ENCODE measurements around the gene ANHX. TPM values are rescaled to one million over a fixed set of nuclear protein-coding genes. Genes with fewer than 3 reads are reported as not detected.

ANHX gene
- total RNA-seq, 2 experiments from 2014 or later, result not detected

DNA sequence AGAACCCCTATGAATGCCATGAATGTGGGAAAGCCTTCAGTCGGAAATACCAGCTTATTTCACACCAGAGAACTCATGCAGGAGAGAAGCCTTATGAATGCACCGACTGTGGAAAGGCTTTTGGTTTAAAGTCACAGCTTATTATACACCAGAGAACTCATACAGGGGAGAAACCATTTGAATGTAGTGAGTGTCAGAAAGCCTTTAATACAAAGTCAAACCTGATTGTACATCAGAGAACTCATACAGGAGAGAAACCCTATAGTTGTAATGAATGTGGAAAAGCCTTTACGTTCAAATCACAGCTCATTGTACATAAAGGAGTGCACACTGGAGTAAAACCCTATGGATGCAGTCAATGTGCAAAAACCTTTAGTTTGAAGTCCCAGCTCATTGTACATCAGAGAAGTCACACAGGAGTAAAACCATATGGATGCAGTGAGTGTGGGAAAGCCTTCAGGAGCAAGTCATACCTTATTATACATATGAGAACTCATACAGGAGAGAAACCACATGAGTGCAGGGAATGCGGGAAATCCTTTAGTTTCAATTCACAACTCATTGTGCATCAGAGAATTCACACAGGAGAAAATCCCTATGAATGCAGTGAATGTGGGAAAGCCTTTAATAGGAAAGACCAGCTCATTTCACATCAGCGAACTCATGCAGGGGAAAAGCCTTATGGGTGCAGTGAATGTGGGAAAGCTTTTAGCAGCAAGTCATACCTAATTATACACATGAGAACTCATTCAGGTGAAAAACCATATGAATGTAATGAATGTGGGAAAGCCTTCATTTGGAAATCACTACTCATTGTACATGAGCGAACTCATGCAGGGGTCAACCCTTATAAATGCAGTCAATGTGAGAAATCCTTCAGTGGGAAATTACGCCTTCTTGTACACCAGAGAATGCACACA, 32.1 kb downstream of the ANHX start:
- CTCF ChIA-PET, result no interaction called here
- POLR2A ChIA-PET, result no interaction called here

DNA sequence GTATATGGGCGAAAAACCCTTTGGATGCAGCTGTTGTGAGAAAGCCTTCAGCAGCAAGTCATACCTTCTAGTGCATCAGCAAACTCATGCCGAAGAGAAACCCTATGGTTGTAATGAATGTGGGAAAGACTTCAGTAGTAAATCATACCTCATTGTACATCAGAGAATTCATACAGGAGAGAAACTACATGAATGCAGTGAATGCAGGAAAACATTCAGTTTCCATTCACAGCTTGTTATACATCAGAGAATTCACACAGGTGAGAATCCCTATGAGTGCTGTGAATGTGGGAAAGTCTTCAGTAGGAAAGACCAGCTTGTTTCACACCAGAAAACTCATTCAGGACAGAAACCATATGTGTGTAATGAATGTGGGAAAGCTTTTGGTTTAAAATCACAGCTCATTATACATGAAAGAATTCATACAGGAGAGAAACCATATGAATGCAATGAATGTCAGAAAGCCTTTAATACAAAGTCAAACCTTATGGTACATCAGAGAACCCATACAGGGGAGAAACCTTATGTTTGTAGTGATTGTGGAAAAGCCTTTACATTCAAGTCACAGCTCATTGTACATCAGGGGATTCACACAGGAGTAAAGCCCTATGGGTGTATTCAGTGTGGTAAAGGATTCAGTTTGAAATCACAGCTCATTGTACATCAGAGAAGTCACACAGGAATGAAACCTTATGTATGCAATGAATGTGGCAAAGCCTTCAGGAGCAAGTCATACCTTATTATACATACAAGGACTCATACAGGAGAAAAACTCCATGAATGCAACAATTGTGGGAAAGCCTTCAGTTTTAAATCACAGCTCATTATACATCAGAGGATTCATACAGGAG, 33.0 kb downstream of the ANHX start:
- ChIA-PET CTCF (no interaction called here), POLR2A (no interaction called here)

- ChIA-PET CTCF (no interaction called here), POLR2A (no interaction called here)
These were observed 33.8 kb downstream of the ANHX start for GRCh38 chr12:133201888-133202287.

- POLR2A ChIA-PET, result no interaction called here
- CTCF ChIA-PET, result interaction anchor here (1.4 kb wide), 1 partner anchor 12 kb away, joined by 4 read pairs; the partner anchor contains the start of gene ZNF268
These were observed 42.8 kb downstream of the ANHX start for GRCh38 chr12:133192847-133193246.

GRCh38 chr12:133190176-133190575, 45.5 kb downstream of the ANHX start:
- CTCF ChIA-PET, result no interaction called here
- POLR2A ChIA-PET, result no interaction called here

GRCh38 chr12:133181238-133181959, 54.3 kb downstream of the ANHX start, which contains the start of gene ZNF268:
TSS of gene ZNF268 (plus strand) at chr12:133181495. CDS start at chr12:133181998, 503 bp downstream.
- POLR2A ChIA-PET, result interaction anchor here (0.8 to 1.7 kb wide), 2 partner anchors 51 to 144 kb away, joined by 4 to 7 read pairs; partner anchors contain the start of genes ZNF10, ZNF84 and ZNF891
- CTCF ChIA-PET, result interaction anchor here (0.9 to 1.9 kb wide), 4 partner anchors 11 to 194 kb away, joined by 3 to 7 read pairs (median 4); partner anchors contain the start of gene ZNF26

DNA sequence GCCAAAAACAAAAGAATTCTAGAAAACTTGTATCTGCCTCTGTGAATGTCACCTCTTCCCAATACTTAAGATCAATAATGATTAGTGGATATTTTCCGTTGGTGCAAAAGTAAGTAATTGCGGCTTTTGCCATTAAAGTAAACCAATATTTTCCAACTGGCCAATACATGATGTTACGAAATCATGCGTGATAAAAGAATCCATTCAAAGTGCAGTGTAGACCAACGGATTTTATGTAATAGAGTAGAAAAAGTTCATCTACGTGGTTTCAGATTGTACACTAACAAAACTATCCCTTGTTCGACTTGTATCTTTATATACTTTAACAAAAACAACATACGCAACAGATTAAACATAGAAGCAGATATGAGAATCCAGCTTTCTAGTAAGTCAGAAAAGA, 55.0 kb downstream of the ANHX start:
- CTCF ChIA-PET, result interaction anchor here (0.9 to 1.9 kb wide), 3 partner anchors 12 to 194 kb away, joined by 3 to 7 read pairs (median 4); partner anchors contain the start of gene ZNF26
- POLR2A ChIA-PET, result interaction anchor here (0.8 to 1.7 kb wide), 2 partner anchors 51 to 143 kb away, joined by 4 to 7 read pairs; partner anchors contain the start of genes ZNF10, ZNF84 and ZNF891

DNA sequence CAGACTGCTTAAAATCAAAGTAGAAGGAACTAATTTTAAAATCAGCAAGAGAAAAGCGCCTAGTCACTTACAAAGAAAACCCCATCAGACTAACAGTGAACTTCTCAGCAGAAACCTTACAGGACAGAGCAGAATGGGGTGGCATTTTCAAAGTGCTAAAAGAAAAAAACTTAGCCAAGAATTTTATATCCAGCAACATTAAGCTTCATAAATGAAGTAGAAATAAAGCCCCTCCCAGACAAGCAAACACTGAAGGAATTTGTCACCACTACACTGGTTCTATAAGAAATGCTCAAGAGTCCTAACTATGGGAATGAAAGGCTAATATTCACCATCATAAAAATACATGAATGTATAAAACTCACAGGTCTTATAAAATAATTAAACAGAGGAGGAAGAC, 60.8 kb downstream of the ANHX start:
- CTCF ChIA-PET, result no interaction called here
- POLR2A ChIA-PET, result no interaction called here

DNA sequence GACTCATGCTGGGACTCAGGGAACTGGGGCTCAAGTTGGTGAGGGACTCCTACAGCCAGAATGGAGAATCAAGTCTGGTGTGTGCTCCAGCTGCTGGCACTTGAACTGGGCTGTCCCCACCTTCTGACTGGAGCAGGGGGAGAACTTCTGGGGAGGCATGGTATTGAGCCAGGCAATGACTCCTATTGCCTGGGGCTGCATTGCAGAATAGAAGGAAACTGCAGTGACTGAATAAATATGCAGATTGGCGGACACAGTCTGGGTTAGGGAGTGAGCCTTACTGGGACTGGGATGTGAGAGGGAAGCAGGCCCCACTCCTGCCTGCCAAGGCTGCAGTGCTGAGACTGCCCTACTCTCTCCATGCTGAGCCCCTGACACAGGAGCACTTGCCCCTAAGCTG, 63.2 kb downstream of the ANHX start:
- ChIA-PET CTCF (no interaction called here), POLR2A (no interaction called here)

Other genes with a start within 250 kb of the ANHX start
- gene ZNF26, start 249.5 kb downstream of the ANHX start, total RNA-seq, result 10 to 100 TPM; 13.0 to 14.2 TPM
- 10 to 100 TPM; 13.8 to 17.0 TPM for gene ZNF84, start 198.4 kb downstream of the ANHX start, total RNA-seq
- gene ZNF140, start 155.0 kb downstream of the ANHX start, total RNA-seq, result 10 to 100 TPM; 10.9 to 12.2 TPM
- 1 to 10 TPM; 1.9 to 2.0 TPM for gene ZNF891, start 105.6 kb downstream of the ANHX start, total RNA-seq
- 1 to 10 TPM; 3.2 to 4.0 TPM for gene ZNF10, start 105.2 kb downstream of the ANHX start, total RNA-seq
- 10 to 100 TPM; 18.6 to 19.6 TPM for gene ZNF268, start 54.4 kb downstream of the ANHX start, total RNA-seq